Neural progenitor cell (in vitro differentiated cells): ENCODE results near the gene REC114.

Source experiments
- CTCF ChIP-seq: fragments of 200-600 bp; sonication (generic); IDR thresholded peaks from 2 replicates; pipeline ENCODE4 v1.5.1; 2017; ENCODE audit warnings: antibody characterized with exemption, mild to moderate bottlenecking
- EZH2 ChIP-seq: fragments of 200-600 bp; sonication (generic); IDR thresholded peaks from 2 replicates; pipeline ENCODE4 v1.6.1; 2017; ENCODE audit warnings: antibody characterized with exemption, mild to moderate bottlenecking, moderate library complexity
- EZH2phosphoT487 ChIP-seq: fragments of 200-600 bp; sonication (generic); IDR thresholded peaks from 2 replicates; pipeline ENCODE4 v1.6.1; 2017; ENCODE audit warnings: antibody characterized with exemption

- TF ChIP-seq EZH2 = no peak
- no peak for TF ChIP-seq CTCF
- TF ChIP-seq EZH2phosphoT487 = no peak
These were observed 146.8 kb downstream of the REC114 start for GRCh38 chr15:73589766-73590165.
